Activated CD4-positive, alpha-beta T cell treated with anti-CD3 and anti-CD28 coated beads, Interleukin-2, amount 50 U/mL, for 16 hours (primary cell): ENCODE measurements around the gene B9D2.
A peak's percentile ranks its signal among the peaks of the same experiment; 100 is the strongest.

Experiments
- DNase-seq: peaks from one replicate; pipeline ENCODE4 v3.0.0-alpha.2; 2020

The B9D2 gene

DNA sequence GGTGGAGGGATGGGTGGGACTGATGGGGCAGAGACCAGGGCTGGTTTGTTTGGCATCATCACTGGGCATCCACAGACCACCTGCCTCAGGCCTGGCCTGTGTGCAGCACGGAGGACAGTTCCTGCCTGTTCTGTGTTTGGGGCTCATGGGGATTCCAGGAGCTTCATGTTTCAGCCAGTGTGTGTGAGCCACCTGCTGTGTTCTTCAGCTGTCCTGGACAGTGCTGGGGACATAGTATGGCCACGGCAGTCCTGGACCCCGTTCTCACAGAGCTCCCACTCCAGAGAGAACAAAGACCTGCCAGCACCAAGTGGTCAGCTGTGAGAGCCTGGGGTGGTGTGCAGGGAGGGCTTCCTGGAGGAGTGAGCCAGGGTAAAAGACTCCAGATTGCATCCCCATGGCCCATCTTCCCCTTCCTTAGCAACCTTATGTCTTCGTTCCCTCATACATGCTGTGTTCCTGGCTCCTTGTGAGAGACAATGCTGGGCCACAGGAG, 55.9 kb downstream of the B9D2 start:
- no peak for DNase-seq

DNA sequence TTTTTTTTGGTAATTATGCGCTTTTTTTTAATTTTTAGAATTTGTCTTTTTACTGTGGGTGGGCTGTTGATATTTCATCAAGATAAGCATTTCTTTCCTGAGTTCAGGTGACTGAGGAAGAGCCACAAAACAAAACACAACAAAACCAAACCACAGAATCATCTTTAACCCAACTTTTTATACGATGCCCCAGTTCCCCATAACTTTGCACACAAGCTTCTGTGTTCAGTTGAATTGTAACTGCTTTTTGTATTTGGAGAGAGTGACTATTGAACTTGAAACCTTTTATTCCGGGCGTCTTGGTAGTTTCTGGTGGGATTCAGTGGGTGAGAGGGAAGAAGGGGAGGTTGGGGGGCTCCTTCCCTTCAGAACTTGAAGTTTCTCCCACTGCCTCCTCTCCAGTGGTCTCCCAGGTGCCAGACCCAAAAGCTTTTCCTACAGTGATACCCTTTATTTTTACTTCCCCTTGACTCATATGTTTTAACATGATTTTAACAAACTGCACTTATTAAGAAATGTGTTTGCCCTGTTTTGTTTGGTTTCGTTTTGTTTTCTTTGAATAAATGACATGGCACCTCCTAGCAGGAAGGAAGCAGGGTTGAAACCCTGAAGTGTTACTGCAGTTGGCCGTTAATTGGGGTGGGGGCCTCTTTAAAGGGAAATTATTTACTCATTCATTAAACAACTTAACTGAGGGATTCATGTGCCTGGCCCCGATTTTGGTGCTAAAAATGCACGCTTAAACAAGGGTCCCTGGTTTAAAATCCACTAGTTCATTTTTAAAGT, 56.7 kb downstream of the B9D2 start:
- peak; percentile 76 for DNase-seq

DNA sequence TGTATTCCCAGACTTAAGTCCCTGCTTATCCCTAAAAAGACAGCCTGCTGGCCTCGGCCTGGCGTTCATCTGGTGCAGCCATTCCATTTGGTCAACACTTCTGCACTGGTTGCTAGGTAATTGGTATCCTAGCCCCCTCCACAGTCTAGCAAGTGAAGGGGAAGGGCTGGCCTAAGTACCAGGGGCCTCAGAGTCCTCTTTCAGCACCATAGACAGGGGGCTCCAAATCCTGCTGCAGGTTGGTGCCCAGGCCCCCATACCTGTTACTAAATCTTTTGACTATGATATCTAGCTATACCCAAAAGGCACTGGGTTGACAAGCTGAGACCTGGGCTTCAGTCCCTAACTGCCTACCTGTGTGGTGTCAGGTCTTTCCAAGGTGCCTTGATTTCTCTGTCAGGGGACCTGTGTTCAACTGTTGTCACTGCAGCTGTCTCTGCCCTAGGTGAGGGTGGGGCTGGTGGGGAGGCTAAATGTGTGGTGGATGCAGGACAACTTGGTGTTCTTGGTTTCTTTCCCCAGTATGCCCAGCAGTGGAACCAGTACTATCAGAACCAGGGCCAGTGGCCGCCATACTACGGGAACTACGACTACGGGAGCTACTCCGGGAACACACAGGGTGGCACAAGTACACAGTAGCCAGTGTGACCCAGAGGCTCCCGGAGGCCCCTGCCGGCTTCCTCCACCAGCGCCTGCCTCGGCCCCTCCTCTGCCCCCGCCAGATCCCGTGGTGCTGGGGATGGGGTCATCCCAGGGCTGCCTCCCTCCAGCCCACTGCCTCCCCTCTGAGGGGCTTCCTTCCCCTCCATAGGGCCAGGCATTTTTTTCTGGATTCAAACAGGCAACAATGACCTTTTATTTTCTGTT, 57.8 kb downstream of the B9D2 start:
- DNase-seq, result no peak

DNA sequence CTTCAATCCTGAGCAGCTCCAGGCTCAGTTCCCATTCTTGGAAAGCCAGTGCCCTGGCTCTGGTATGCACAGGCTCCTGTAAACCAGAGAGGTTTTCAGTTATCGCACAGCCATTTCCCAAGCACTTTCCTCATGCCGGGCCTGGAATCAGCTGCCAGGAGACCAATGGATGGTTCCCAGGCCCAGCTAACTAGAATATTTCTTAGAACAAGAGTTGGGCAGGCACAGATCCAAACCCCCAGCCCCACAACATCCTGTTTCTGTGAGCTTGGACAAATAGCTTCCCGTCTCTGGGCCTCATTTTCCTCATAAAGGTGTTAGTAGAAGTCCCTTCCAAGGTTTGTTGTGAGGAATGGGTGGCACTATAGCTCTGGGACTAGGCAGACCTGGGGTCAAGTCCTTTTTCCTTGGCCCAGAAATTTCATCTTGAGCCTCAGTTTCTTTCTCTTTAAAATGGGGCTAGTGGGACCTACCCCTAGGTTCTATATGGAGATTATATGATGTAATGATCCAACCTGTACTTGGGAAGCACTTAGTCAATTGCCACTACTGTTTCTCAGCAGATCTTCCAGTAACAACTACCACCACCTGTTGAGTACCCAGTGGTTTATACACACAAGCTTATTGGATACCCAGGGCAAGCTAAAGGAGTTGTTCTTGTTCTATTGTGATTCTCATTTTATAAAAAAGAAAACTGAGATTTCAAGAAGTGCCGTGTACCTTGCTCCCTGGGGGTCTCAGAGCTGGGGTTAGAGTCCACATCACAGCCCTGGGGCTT, 59.1 kb downstream of the B9D2 start:
- DNase-seq, result no peak
